HUDEP-2 (cell line): ENCODE data around the gene BDKRB2.

ENCODE experiments used
- DNase-seq, 76 experiments: peaks; one replicate each; lab custom pipeline; 2025; ENCODE audit not compliant: unreplicated experiment in 76 of 76; lab: John Stamatoyannopoulos, UW

The BDKRB2 gene

DNA sequence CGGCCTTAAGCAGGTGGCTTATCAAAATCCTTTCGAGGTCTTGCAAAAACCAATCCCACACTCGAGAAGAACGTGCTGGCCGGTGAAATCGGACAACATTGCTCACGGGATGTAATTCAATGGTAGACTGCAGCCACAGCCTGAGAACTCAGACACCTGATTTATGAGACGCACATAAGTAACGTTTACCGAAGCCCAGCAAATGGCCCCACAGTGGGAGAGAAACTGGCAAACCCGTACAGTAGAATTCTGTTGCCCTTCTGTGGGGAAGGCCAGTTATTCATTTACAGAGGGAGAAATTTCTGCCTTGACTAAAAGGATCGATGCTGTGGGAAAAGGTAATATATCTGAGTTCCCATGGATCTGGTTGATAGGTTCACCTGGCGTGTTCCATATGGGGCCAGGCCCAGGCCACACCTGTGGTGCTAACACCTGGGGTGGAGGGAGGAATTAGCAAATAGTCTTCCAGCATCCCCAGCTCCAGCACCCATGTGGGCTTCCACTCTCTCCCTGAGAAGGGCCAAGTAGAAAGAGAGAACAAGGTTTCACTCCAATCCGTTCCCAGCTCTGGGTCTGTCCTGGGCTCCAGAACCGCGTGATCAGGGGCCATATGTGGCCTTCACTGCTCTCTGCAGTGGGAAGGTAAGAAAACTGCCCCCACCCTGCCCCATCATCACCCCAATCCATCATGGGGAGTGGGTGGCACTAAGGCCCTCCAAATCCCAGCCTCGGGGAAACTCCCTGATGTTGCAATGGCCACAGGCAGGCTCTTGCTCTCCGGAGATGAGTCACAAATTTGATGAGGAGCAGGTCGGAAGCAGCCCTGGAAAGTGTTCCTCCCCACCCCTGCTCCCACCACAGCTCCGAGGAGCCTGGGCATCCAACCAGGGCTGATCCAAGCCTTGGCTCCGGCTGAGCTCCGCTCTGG is 64.1 kb downstream of the BDKRB2 start:
- DNase-seq, result no peak

GRCh38 chr14:96269359-96269710 is 64.7 kb downstream of the BDKRB2 start:
- no peak for DNase-seq

GRCh38 chr14:96270565-96271420 is 66.2 kb downstream of the BDKRB2 start:
- DNase-seq, result no peak

GRCh38 chr14:96271421-96271762 is 66.8 kb downstream of the BDKRB2 start:
- DNase-seq, result no peak

DNA sequence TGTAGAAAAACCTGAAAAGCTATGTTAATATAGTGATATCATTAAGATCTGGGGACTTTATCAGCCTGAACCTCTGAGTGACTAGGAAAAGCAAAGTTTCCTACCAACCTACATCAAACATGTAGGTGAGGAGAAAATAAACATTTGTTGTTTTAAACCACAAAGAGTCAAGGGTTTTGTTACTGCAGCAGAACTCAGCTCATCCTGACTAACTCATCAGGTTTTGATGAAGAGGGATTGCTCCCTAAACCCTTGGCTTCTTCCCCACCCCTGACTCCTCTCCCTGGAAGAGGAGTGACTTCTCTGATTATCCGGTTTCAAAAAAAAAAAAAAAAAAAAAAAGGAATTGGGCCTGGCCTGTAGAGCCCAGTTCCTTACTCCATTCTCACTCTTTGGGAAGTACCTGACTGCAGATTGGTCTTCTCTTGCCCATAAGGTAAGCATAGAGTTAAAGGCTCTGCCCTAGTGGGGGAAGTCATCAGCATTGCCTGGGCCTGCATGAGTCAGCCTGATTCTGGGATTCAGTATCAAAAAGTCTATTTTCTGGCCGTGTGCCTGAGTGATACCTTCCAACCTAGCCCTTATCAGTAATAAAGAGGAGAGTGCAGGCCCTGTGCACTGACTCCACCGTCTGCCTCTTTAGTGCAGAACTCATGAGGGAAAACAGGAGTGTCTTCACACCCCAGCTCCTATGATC is 68.3 kb downstream of the BDKRB2 start:
- peak in 15 of 76 experiments; percentile 2 to 46 (median 18) for DNase-seq

DNA sequence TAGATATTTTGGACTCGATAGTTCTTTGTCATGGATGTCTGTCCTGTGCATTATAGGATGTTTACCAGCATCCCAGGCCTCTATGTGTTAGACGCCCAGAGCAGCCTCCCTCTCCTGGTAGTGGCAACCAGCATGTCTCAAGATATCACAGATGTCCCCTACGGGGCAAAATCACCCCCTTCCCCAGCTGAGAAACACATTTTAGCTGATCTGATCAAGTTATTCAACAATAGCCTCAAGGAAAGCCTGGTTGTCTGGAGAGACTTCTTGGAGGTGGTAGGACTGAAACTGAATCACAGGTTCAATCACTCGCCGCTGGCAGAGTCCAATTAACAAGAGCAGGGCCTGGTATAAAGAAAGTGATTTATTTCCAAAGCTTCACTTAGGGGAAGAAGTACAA is 69.0 kb downstream of the BDKRB2 start:
- no peak for DNase-seq

DNA sequence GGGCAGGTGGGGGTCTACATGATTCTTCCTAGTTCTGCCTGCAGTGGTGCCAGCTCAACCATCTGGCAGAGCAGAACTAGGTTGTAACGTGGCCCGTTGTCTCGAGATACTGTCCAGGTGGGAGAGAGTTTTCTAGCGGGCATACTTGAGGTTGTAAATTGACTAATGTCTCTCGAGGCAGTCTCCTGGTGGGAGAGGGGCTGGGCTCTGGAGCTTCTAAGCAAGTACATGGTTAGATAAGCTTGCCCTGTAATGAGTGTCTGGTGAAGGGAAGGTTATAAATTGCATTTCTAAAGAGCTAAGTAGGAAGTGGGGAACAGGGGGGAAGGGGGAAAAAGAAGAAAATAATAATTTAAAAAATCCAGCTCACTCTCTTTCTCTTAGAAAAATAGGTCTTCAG is 69.5 kb downstream of the BDKRB2 start:
- DNase-seq, result no peak

DNA sequence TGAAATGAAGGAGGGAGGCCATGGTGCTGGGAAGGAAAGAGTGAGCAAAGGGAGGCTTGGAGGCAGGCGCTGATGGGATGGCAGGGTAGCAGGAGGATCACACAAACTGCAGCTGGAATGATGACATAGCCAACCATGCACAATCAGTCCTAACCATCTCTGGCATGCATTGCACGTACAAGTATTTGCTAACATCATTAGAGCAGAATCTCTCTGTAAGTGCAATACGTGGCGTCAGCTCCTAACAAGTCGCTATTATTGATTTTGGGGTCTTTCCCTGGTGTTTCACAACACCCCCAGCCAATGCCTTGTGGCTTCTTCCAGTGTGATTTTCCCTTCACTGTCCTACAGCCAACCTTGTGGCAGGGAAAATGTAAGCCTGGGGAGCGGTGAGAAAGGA is 69.9 kb downstream of the BDKRB2 start:
- no peak for DNase-seq

DNA sequence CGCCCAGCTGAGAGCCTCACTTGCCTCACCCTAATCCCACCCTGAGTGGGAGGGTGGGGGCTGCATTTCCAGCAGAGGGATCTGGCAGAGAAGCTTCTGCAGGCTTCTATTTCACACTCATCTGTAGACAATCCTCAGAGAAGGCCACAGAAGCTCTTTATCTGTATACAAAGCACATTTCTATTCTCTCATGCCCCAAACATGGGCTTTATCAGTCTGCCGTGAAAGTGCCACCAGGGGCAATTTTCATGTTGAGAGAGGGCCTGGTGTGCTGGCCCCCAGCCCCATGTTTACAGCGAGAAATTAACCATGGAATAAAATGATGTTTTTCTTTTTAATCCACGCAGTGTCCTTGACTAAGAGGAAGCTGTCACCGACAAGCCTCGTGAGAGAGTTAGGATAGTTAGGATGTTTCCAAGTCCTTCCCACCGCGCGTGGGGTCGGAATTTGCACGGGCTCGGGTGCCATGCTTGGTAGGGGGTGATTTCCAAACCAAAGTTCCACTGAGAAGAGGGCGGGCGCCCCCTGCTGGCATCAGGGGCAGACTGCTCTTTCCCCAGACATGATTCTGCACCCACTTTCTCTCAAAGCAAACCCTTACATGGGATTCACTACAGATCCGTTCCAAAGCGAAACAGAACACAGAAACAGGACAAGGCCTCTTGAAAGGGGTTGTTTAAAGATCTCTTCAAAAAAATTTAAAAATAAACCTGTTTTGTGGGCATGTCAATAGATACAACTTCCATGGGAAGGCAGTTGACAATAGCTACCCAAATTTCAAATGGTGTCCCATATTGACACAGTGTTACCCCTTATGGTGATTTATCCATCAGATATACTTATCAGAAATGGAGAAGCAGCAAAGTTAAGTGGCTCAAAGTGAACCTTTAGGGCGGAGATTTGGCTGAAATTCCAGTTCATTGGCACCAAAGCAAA is 70.8 kb downstream of the BDKRB2 start:
- DNase-seq, result peak in 52 of 76 experiments; percentile 3 to 66 (median 34)

GRCh38 chr14:96277890-96278289 is 73.3 kb downstream of the BDKRB2 start:
- no peak for DNase-seq

- DNase-seq, result no peak
Measured at GRCh38 chr14:96279564-96279963, 74.9 kb downstream of the BDKRB2 start.

GRCh38 chr14:96280104-96280503 is 75.5 kb downstream of the BDKRB2 start:
- no peak for DNase-seq

- DNase-seq, result peak in 2 of 76 experiments; percentile 8 to 11
Measured at GRCh38 chr14:96281486-96281885, 76.8 kb downstream of the BDKRB2 start.

GRCh38 chr14:96284008-96284407 is 79.4 kb downstream of the BDKRB2 start:
- DNase-seq, result no peak

- DNase-seq, result no peak
Measured at GRCh38 chr14:96284430-96284829, 79.8 kb downstream of the BDKRB2 start.

GRCh38 chr14:96285667-96286066 is 81.0 kb downstream of the BDKRB2 start:
- no peak for DNase-seq

DNA sequence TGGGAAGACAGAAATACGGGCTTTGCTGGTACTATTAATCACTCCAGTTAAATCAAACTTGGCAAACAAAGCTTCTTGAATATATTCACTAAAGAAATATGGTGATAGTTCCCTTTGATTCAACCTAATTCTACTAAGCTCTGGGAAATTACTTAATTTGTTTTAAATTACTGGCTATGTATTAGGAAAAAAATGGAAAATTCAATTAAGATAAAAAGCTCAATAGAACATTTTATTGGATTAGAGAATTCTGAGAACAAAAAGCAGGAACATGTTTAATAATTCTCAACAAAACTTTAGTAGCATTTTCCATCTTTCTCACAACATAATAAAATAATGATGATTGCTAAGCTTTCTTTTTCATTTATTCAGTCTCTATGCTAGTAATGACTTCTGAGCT is 81.6 kb downstream of the BDKRB2 start:
- no peak for DNase-seq

DNA sequence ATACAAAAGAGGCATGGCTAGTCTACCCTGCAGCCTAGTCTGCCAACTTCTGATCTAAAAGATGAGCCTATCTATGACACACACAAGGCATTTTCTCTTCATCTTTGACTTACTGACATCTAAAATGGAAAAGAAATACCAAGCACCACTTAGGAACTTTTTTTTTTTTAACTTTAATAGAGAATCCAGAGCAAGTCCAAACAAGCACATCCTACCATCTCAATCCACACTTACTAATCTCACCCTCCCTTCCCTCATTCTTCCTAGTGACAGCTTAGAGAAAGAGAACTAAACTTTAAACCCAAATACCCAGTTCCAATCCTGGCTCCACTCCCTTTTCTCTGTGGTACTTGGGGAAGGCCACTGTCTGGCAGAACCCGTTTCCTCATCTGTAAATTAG is 83.2 kb downstream of the BDKRB2 start:
- no peak for DNase-seq
